Mesenchymal stem cell (in vitro differentiated cells and primary cell): ENCODE data around the gene CNTNAP2.
A peak's percentile ranks its signal among the peaks of the same experiment; 100 is the strongest.

ENCODE experiments used
- DNase-seq: peaks from one replicate; pipeline ENCODE4 v3.0.0-alpha.2; 2013
- H2AFZ ChIP-seq: one replicate; pipeline ENCODE4 v1.6.1; 2013; ENCODE audit warnings: low read depth, mild to moderate bottlenecking, control low read depth, inconsistent platforms, low read length, moderate library complexity
- H2AK5ac ChIP-seq: 2 replicates; pipeline ENCODE4 v1.6.1; 2013; ENCODE audit warnings: low read length, moderate library complexity, mild to moderate bottlenecking, inconsistent platforms; ENCODE audit not compliant: severe bottlenecking
- H2BK120ac ChIP-seq: one replicate; pipeline ENCODE4 v1.6.1; 2013; ENCODE audit warnings: low read depth, mild to moderate bottlenecking, inconsistent platforms, low read length, moderate library complexity
- H2BK12ac ChIP-seq, 2 experiments: one replicate each; pipeline ENCODE4 v1.6.1; 2013; ENCODE audit warnings: inconsistent platforms in 2 of 2, low read length in 2 of 2, mild to moderate bottlenecking in 2 of 2, moderate library complexity in 2 of 2, control low read depth in 1 of 2
- H2BK15ac ChIP-seq: one replicate; pipeline ENCODE4 v1.6.1; 2013; ENCODE audit warnings: mild to moderate bottlenecking, low read depth, inconsistent platforms; ENCODE audit not compliant: poor library complexity, severe bottlenecking
- H2BK5ac ChIP-seq: 2 replicates; pipeline ENCODE4 v1.6.1; 2013; ENCODE audit warnings: low read depth, mild to moderate bottlenecking, low read length, control low read depth, inconsistent platforms; ENCODE audit not compliant: poor library complexity, severe bottlenecking
- H3K14ac ChIP-seq, 2 experiments: one replicate each; pipeline ENCODE4 v1.6.1; 2013; ENCODE audit warnings: inconsistent platforms in 2 of 2, low read length in 2 of 2, control low read depth in 1 of 2, mild to moderate bottlenecking in 1 of 2, moderate library complexity in 1 of 2
- H3K18ac ChIP-seq, 2 experiments: one replicate each; pipeline ENCODE4 v1.6.1; 2013; ENCODE audit warnings: inconsistent platforms in 2 of 2, low read length in 2 of 2, control low read depth in 1 of 2, low read depth in 1 of 2, mild to moderate bottlenecking in 1 of 2
- H3K23ac ChIP-seq, 2 experiments: one replicate each; pipeline ENCODE4 v1.6.1; 2013; ENCODE audit warnings: inconsistent platforms in 2 of 2, low read length in 2 of 2, mild to moderate bottlenecking in 2 of 2, moderate library complexity in 2 of 2, control low read depth in 1 of 2
- H3K27ac ChIP-seq: 2 replicates; pipeline ENCODE4 v1.5.1; 2013; ENCODE audit warnings: mild to moderate bottlenecking, moderate library complexity, low read length, control low read depth, inconsistent platforms; ENCODE audit not compliant: poor library complexity, severe bottlenecking
- H3K27me3 ChIP-seq, 2 experiments: 2 replicates each; pipeline versions ENCODE4 v1.6.1 to v1.7.0; 2013; ENCODE audit warnings: low read length in 2 of 2, mild to moderate bottlenecking in 2 of 2, moderate library complexity in 2 of 2, control low read depth in 1 of 2, inconsistent platforms in 1 of 2; ENCODE audit not compliant: control insufficient read depth in 1 of 2, insufficient read depth in 1 of 2
- H3K36me3 ChIP-seq, 2 experiments: 2 replicates each; pipeline versions ENCODE4 v1.6.1 to v1.7.0; 2013; ENCODE audit warnings: low read length in 2 of 2, control low read depth in 1 of 2, inconsistent platforms in 1 of 2, low read depth in 1 of 2, mild to moderate bottlenecking in 1 of 2; ENCODE audit not compliant: insufficient read depth in 2 of 2, control insufficient read depth in 1 of 2
- H3K4ac ChIP-seq, 2 experiments: one replicate each; pipeline ENCODE4 v1.6.1; 2013; ENCODE audit warnings: inconsistent platforms in 2 of 2, low read length in 2 of 2, mild to moderate bottlenecking in 2 of 2, moderate library complexity in 2 of 2, control low read depth in 1 of 2, low read depth in 1 of 2
- H3K4me1 ChIP-seq: 2 replicates; pipeline ENCODE4 v1.6.1; 2013; ENCODE audit warnings: low read depth, low read length, control low read depth; ENCODE audit not compliant: control insufficient read depth, insufficient read depth
- H3K4me2 ChIP-seq: 2 replicates; pipeline ENCODE4 v1.6.1; 2013; ENCODE audit warnings: low read length, mild to moderate bottlenecking, inconsistent platforms; ENCODE audit not compliant: poor library complexity, severe bottlenecking
- H3K4me3 ChIP-seq, 2 experiments: 2 replicates each; pipeline versions ENCODE4 v1.5.1 to v1.7.0; 2013; ENCODE audit warnings: low read length in 2 of 2, mild to moderate bottlenecking in 2 of 2, control low read depth in 1 of 2, low read depth in 1 of 2; ENCODE audit not compliant: insufficient read depth in 1 of 2
- H3K79me1 ChIP-seq: replicated peaks from 2 replicates; pipeline ENCODE4 v1.6.1; 2013; ENCODE audit warnings: mild to moderate bottlenecking, control low read depth, low read length, inconsistent platforms; ENCODE audit not compliant: poor library complexity, severe bottlenecking
- H3K9ac ChIP-seq: 2 replicates; pipeline ENCODE4 v1.7.0; 2013; ENCODE audit warnings: mild to moderate bottlenecking, low read length, moderate library complexity
- H3K9me3 ChIP-seq: 2 replicates; pipeline ENCODE4 v1.7.0; 2013; ENCODE audit warnings: mild to moderate bottlenecking, low read length; ENCODE audit not compliant: control insufficient read depth
- H4K8ac ChIP-seq: one replicate; pipeline ENCODE4 v1.6.1; 2013; ENCODE audit warnings: inconsistent platforms, mild to moderate bottlenecking, low read length, moderate library complexity
- H4K91ac ChIP-seq: one replicate; pipeline ENCODE4 v1.6.1; 2013; ENCODE audit warnings: mild to moderate bottlenecking, low read length, inconsistent platforms
- WGBS: methylation state at CpG from one replicate; pipeline ENCODE4 v1.1.7; 2013; ENCODE audit warnings: mixed read lengths; 5-methylcytosine and 5-hydroxymethylcytosine counted together

Gene CNTNAP2

GRCh38 chr7:148142660-148143248, 2026.2 kb downstream of the CNTNAP2 start:
- Histone ChIP-seq H3K27ac (no peak overlapping the region), H3K9ac (no peak overlapping the region), H3K4me3 (no peak overlapping the region), H3K4me1 (no peaks in the 10 kb centered on the region), H2BK120ac (no peak overlapping the region), H3K4me2 (no peak overlapping the region), H3K9me3 (no peaks in the 10 kb centered on the region), H3K4ac (no peak overlapping the region), H3K27me3 (peaks cover 0 to 4% of the 10 kb centered on the region in 2 experiments), H2AFZ (no peak overlapping the region), H3K36me3 (no peaks in the 10 kb centered on the region), H3K79me1 (no peaks in the 10 kb centered on the region), H2BK15ac (no peak overlapping the region), H2BK12ac (no peak overlapping the region), H2AK5ac (no peak overlapping the region), H4K8ac (no peak overlapping the region), H3K14ac (no peak overlapping the region), H2BK5ac (no peak overlapping the region), H3K18ac (no peak overlapping the region), H3K23ac (no peak overlapping the region), H4K91ac (no peak overlapping the region)
- DNase-seq = peak; percentile 16
- WGBS = 63% methylated on average over 3 of the region's 4 CpGs

- H4K91ac ChIP-seq = no peak overlapping the region
- no peaks in the 10 kb centered on the region for H3K27me3 ChIP-seq
- H3K36me3 ChIP-seq = no peaks in the 10 kb centered on the region
- no peaks in the 10 kb centered on the region for H3K79me1 ChIP-seq
- no peaks in the 10 kb centered on the region for H3K4me1 ChIP-seq
- H3K4me3 ChIP-seq = no peak overlapping the region
- no peak overlapping the region for H2BK120ac ChIP-seq
- no peak overlapping the region for H3K27ac ChIP-seq
- H3K14ac ChIP-seq = no peak overlapping the region
- H2BK15ac ChIP-seq = no peak overlapping the region
- H2AFZ ChIP-seq = no peak overlapping the region
- H4K8ac ChIP-seq = no peak overlapping the region
- no peak overlapping the region for H3K4me2 ChIP-seq
- no peak overlapping the region for H3K23ac ChIP-seq
- H3K9ac ChIP-seq = no peak overlapping the region
- no peaks in the 10 kb centered on the region for H3K9me3 ChIP-seq
- H3K18ac ChIP-seq = no peak overlapping the region
- DNase-seq = no peak
- no peak overlapping the region for H2AK5ac ChIP-seq
- WGBS = 33% methylated on average over 4 of the region's 4 CpGs
- no peak overlapping the region for H3K4ac ChIP-seq
- no peak overlapping the region for H2BK12ac ChIP-seq
- no peak overlapping the region for H2BK5ac ChIP-seq
Measured at GRCh38 chr7:148144827-148145226, 2028.2 kb downstream of the CNTNAP2 start.

- 79% methylated on average over 2 of the region's 2 CpGs for WGBS
- no peak overlapping the region for H3K14ac ChIP-seq
- no peak overlapping the region for H3K4me3 ChIP-seq
- H3K9ac ChIP-seq = no peak overlapping the region
- no peaks in the 10 kb centered on the region for H3K36me3 ChIP-seq
- no peak overlapping the region for H3K27ac ChIP-seq
- no peak overlapping the region for H2BK15ac ChIP-seq
- no peaks in the 10 kb centered on the region for H3K9me3 ChIP-seq
- no peak overlapping the region for H2BK120ac ChIP-seq
- H4K91ac ChIP-seq = no peak overlapping the region
- H2BK12ac ChIP-seq = no peak overlapping the region
- no peak overlapping the region for H3K18ac ChIP-seq
- H2AK5ac ChIP-seq = no peak overlapping the region
- no peaks in the 10 kb centered on the region for H3K4me1 ChIP-seq
- no peaks in the 10 kb centered on the region for H3K27me3 ChIP-seq
- H3K23ac ChIP-seq = no peak overlapping the region
- no peak for DNase-seq
- no peak overlapping the region for H4K8ac ChIP-seq
- no peaks in the 10 kb centered on the region for H3K79me1 ChIP-seq
- H2BK5ac ChIP-seq = no peak overlapping the region
- no peak overlapping the region for H2AFZ ChIP-seq
- no peak overlapping the region for H3K4ac ChIP-seq
- no peak overlapping the region for H3K4me2 ChIP-seq
Measured at GRCh38 chr7:148146346-148146745, 2029.7 kb downstream of the CNTNAP2 start.

DNA sequence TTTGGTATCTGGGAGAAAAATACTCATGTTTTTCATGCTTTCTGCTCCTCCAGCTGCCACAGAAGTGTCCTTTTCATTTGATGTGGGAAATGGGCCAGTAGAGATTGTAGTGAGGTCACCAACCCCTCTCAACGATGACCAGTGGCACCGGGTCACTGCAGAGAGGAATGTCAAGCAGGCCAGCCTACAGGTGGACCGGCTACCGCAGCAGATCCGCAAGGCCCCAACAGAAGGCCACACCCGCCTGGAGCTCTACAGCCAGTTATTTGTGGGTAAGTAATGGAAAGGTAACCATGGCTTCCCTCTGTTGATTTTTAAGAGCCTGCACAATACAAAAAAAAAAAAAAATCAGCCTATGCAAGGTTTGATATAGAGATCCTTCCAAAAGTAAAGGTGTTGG, 2030.8 kb downstream of the CNTNAP2 start:
- Histone ChIP-seq H3K4me1 (no peaks in the 10 kb centered on the region), H2BK15ac (no peak overlapping the region), H3K4me3 (no peak overlapping the region), H3K79me1 (no peaks in the 10 kb centered on the region), H3K27ac (no peak overlapping the region), H3K4me2 (no peak overlapping the region), H2BK120ac (no peak overlapping the region), H3K18ac (no peak overlapping the region), H3K36me3 (no peaks in the 10 kb centered on the region), H2BK5ac (no peak overlapping the region), H3K27me3 (no peaks in the 10 kb centered on the region), H2BK12ac (no peak overlapping the region), H2AFZ (no peak overlapping the region), H3K4ac (no peak overlapping the region), H3K9ac (no peak overlapping the region), H3K14ac (no peak overlapping the region), H3K9me3 (no peaks in the 10 kb centered on the region), H2AK5ac (no peak overlapping the region), H4K8ac (no peak overlapping the region), H3K23ac (no peak overlapping the region), H4K91ac (no peak overlapping the region)
- WGBS = 83% methylated on average over 5 of the region's 6 CpGs
- DNase-seq = no peak
